Neural cell (in vitro differentiated cells): Measurements from ENCODE around the gene KIZ. TPM values are rescaled to one million over a fixed set of nuclear protein-coding genes. Genes with fewer than 3 reads are reported as not detected.

ENCODE experiments used
- H2AFZ ChIP-seq: fragments of 200-600, 300-800 bp; sonication (generic), shearing (Covaris generic); 2 replicates; pipeline ENCODE4 v1.6.0; 2014; ENCODE audit warnings: low read depth, mild to moderate bottlenecking, antibody characterized with exemption, low read length, moderate library complexity
- H3F3A ChIP-seq: fragments of 200-600 bp; shearing (Covaris generic); 2 replicates; pipeline ENCODE4 v1.6.1; 2016; ENCODE audit warnings: mild to moderate bottlenecking, moderate library complexity, mixed read lengths, antibody characterized with exemption, low read length; ENCODE audit not compliant: insufficient read depth, poor library complexity, severe bottlenecking
- H3K27ac ChIP-seq: fragments of 200-600, 300-800 bp; sonication (generic), shearing (Covaris generic); 2 replicates; pipeline ENCODE4 v1.5.1; 2014; ENCODE audit warnings: mild to moderate bottlenecking, low read length, moderate library complexity
- H3K27me3 ChIP-seq: fragments of 300-800, 200-600 bp; sonication (generic), shearing (Covaris generic); 2 replicates; pipeline ENCODE4 v1.6.0; 2014; ENCODE audit warnings: mild to moderate bottlenecking, low read depth, low read length, moderate library complexity; ENCODE audit not compliant: insufficient read depth
- H3K36me3 ChIP-seq: fragments of 300-800, 200-600 bp; sonication (generic), shearing (Covaris generic); 2 replicates; pipeline ENCODE4 v1.5.1; 2014; ENCODE audit warnings: mild to moderate bottlenecking, antibody characterized with exemption, low read length, moderate library complexity; ENCODE audit not compliant: insufficient read depth
- H3K4me2 ChIP-seq: fragments of 300-800, 200-600 bp; sonication (generic), shearing (Covaris generic); 2 replicates; pipeline ENCODE4 v1.6.0; 2014; ENCODE audit warnings: mild to moderate bottlenecking, low read length
- H3K4me3 ChIP-seq: fragments of 300-800, 200-600 bp; sonication (generic), shearing (Covaris generic); 2 replicates; pipeline ENCODE4 v1.5.1; 2014; ENCODE audit warnings: mild to moderate bottlenecking, low read length, moderate library complexity
- H3K79me2 ChIP-seq: fragments of 200-600 bp; shearing (Covaris generic); replicated peaks from 2 replicates; pipeline ENCODE4 v1.6.0; 2014; ENCODE audit warnings: mild to moderate bottlenecking, low read length, moderate library complexity; ENCODE audit not compliant: insufficient read depth
- H3K9ac ChIP-seq: fragments of 300-800, 200-600 bp; sonication (generic), shearing (Covaris generic); 2 replicates; pipeline ENCODE4 v1.6.1; 2016; ENCODE audit warnings: mild to moderate bottlenecking, low read length, mixed read lengths
- H3K9me2 ChIP-seq: fragments of 200-600 bp; shearing (Covaris generic); 2 replicates; pipeline ENCODE4 v1.6.1; 2016; ENCODE audit warnings: mild to moderate bottlenecking, low read length, mixed read lengths; ENCODE audit not compliant: insufficient read depth
- H3K9me3 ChIP-seq: fragments of 200-600, 300-800 bp; sonication (generic), shearing (Covaris generic); 2 replicates; pipeline ENCODE4 v1.6.1; 2016; ENCODE audit warnings: mild to moderate bottlenecking, mixed run types, low read length, moderate library complexity, mixed read lengths
- H4K20me1 ChIP-seq: fragments of 200-600 bp; shearing (Covaris generic); 2 replicates; pipeline ENCODE4 v1.6.1; 2016; ENCODE audit warnings: mild to moderate bottlenecking, mixed run types; ENCODE audit not compliant: insufficient read depth
- EP300 ChIP-seq: fragments of 450-650 bp; conservative IDR thresholded peaks from 2 replicates; pipeline ENCODE4 v1.6.1; 2014; ENCODE audit warnings: antibody characterized with exemption, mild to moderate bottlenecking, moderate library complexity; ENCODE audit not compliant: poor library complexity, severe bottlenecking
- EZH2 ChIP-seq: fragments of 200-600, 300-800 bp; shearing (Covaris generic), sonication (generic); IDR thresholded peaks from 2 replicates; pipeline ENCODE4 v1.6.1; 2014; ENCODE audit warnings: antibody characterized with exemption, low read length, borderline replicate concordance, mild to moderate bottlenecking; ENCODE audit not compliant: insufficient read depth, poor library complexity, severe bottlenecking
- MXI1 ChIP-seq: fragments of 450-650 bp; conservative IDR thresholded peaks from 2 replicates; pipeline ENCODE4 v1.6.1; 2014; ENCODE audit warnings: antibody characterized with exemption, mild to moderate bottlenecking; ENCODE audit not compliant: poor library complexity, severe bottlenecking
- POLR2AphosphoS5 ChIP-seq: IDR thresholded peaks from 2 replicates; pipeline ENCODE4 v1.6.1; 2012
- RAD21 ChIP-seq: fragments of 450-650 bp; conservative IDR thresholded peaks from 2 replicates; pipeline ENCODE4 v1.6.1; 2014; ENCODE audit warnings: antibody characterized with exemption, mild to moderate bottlenecking, moderate library complexity
- SMC3 ChIP-seq: fragments of 450-650 bp; conservative IDR thresholded peaks from 2 replicates; pipeline ENCODE4 v1.6.1; 2014; ENCODE audit warnings: antibody characterized with exemption, mild to moderate bottlenecking, moderate library complexity; ENCODE audit not compliant: poor library complexity
- TAF1 ChIP-seq: IDR thresholded peaks from 2 replicates; pipeline ENCODE4 v1.6.1; 2012; ENCODE audit warnings: low read depth
- polyA plus RNA-seq: library from polyadenylated mRNA; depleted of rRNA; stranded (reverse); fragments of >200 nt; gene quantifications from 2 replicates; pipeline ENCODE4 v1.2.3, GENCODE V29; 2014
- TF ChIP-seq, protein P1 (sequence below): fragments of 450-650 bp; IDR thresholded peaks from 2 replicates; pipeline ENCODE4 v1.5.1; 2014; ENCODE audit warnings: antibody characterized with exemption, mild to moderate bottlenecking, moderate library complexity; ENCODE audit not compliant: poor library complexity, severe bottlenecking
- TF ChIP-seq, protein P2 (sequence below): IDR thresholded peaks from 2 replicates; pipeline ENCODE4 v1.6.1; 2012; ENCODE audit warnings: borderline replicate concordance

KIZ gene
- polyA plus RNA-seq, 1 donor from 2014 or later, result 3.6 TPM

DNA sequence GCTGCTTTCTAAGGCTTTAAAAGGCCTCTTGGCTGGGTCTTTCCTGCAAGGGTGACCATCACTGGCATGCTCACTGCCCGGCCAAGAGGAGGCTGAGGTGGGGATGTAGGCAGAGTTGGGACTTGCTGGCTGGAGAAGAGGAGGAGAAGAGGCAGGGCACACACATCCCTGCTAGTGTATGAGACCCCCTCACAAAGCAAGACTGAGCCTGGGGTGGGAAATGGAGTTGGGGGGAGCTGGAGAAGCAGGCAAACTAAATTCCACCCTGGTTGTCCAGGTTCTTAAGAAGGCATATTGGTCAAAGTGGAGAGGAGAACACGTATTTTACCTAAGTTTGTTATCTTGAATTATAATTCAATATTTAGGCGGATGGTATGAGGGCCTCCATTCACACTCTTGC lies 1.7 kb upstream of the KIZ start:
- Histone ChIP-seq H3K9ac (no peak overlapping the region), H2AFZ (no peak overlapping the region), H3K9me2 (no peaks in the 10 kb centered on the region), H3F3A (peaks cover 4% of the 10 kb centered on the region), H3K27me3 (peaks cover 7% of the 10 kb centered on the region), H3K27ac (no peak overlapping the region), H3K36me3 (no peaks in the 10 kb centered on the region), H3K4me3 (no peak overlapping the region), H3K4me2 (no peak overlapping the region), H3K79me2 (no peaks in the 10 kb centered on the region), H3K9me3 (no peaks in the 10 kb centered on the region), H4K20me1 (no peaks in the 10 kb centered on the region)
- TF ChIP-seq EP300 (no peak), TAF1 (no peak), SMC3 (no peak), RAD21 (no peak), MXI1 (no peak), POLR2AphosphoS5 (no peak), EZH2 (no peak)
- TF ChIP-seq, protein P1, sequence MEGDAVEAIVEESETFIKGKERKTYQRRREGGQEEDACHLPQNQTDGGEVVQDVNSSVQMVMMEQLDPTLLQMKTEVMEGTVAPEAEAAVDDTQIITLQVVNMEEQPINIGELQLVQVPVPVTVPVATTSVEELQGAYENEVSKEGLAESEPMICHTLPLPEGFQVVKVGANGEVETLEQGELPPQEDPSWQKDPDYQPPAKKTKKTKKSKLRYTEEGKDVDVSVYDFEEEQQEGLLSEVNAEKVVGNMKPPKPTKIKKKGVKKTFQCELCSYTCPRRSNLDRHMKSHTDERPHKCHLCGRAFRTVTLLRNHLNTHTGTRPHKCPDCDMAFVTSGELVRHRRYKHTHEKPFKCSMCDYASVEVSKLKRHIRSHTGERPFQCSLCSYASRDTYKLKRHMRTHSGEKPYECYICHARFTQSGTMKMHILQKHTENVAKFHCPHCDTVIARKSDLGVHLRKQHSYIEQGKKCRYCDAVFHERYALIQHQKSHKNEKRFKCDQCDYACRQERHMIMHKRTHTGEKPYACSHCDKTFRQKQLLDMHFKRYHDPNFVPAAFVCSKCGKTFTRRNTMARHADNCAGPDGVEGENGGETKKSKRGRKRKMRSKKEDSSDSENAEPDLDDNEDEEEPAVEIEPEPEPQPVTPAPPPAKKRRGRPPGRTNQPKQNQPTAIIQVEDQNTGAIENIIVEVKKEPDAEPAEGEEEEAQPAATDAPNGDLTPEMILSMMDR, result no peak
- TF ChIP-seq, protein P2, sequence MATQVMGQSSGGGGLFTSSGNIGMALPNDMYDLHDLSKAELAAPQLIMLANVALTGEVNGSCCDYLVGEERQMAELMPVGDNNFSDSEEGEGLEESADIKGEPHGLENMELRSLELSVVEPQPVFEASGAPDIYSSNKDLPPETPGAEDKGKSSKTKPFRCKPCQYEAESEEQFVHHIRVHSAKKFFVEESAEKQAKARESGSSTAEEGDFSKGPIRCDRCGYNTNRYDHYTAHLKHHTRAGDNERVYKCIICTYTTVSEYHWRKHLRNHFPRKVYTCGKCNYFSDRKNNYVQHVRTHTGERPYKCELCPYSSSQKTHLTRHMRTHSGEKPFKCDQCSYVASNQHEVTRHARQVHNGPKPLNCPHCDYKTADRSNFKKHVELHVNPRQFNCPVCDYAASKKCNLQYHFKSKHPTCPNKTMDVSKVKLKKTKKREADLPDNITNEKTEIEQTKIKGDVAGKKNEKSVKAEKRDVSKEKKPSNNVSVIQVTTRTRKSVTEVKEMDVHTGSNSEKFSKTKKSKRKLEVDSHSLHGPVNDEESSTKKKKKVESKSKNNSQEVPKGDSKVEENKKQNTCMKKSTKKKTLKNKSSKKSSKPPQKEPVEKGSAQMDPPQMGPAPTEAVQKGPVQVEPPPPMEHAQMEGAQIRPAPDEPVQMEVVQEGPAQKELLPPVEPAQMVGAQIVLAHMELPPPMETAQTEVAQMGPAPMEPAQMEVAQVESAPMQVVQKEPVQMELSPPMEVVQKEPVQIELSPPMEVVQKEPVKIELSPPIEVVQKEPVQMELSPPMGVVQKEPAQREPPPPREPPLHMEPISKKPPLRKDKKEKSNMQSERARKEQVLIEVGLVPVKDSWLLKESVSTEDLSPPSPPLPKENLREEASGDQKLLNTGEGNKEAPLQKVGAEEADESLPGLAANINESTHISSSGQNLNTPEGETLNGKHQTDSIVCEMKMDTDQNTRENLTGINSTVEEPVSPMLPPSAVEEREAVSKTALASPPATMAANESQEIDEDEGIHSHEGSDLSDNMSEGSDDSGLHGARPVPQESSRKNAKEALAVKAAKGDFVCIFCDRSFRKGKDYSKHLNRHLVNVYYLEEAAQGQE, result no peak

DNA sequence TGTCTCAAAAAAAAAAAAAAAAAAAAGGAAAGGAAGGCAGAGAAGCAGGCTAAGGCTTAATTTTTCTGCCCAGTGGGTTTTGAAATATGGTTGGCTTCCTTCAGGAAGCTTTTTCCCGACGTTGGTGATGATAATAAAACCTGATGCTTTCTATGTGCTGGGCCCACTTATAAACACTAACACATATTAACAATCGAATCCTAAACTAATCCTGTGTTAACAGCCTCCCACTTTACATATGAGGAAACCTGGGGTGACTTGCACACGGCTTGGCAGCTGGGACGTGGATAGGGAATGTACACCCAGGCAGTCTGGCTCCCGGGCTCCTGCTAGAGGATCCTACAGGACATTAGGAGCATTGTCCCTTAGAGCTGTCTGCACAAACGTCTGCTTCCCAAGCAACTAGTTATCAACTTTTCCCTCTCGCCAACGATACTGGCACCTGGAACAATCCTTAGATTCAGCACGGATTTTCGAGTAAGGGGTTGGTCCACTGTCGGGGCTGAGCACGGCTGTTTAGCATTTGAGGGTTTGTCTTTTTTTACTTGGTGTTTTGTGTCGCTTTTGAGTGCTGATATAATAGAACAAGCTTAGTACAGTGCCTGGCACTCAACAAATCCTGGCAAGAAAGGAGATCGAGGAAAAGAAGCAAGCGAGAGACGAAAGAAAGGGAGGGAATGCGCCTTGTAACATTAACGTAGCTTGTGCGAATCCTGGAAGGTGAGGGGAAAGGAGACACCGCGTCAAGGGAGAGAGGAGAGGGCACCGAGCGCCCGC lies 622 bp upstream of the KIZ start:
- Histone ChIP-seq H3K9me2 (no peaks in the 10 kb centered on the region), H2AFZ (no peak overlapping the region), H3K9ac (peak overlapping the region; percentile 57), H4K20me1 (no peaks in the 10 kb centered on the region), H3K4me3 (peak overlapping the region; percentile 81), H3K27ac (no peak overlapping the region), H3K36me3 (no peaks in the 10 kb centered on the region), H3K9me3 (no peaks in the 10 kb centered on the region), H3K79me2 (no peaks in the 10 kb centered on the region), H3K27me3 (peaks cover 7% of the 10 kb centered on the region), H3K4me2 (peak overlapping the region; percentile 65), H3F3A (peaks cover 4% of the 10 kb centered on the region)
- no peak for TF ChIP-seq SMC3
- no peak for TF ChIP-seq MXI1
- no peak for TF ChIP-seq POLR2AphosphoS5
- TF ChIP-seq, protein P1, result no peak
- TF ChIP-seq TAF1, result peak; percentile 27
